Measurements from ENCODE around the gene ICA1.

The ICA1 gene

DNA sequence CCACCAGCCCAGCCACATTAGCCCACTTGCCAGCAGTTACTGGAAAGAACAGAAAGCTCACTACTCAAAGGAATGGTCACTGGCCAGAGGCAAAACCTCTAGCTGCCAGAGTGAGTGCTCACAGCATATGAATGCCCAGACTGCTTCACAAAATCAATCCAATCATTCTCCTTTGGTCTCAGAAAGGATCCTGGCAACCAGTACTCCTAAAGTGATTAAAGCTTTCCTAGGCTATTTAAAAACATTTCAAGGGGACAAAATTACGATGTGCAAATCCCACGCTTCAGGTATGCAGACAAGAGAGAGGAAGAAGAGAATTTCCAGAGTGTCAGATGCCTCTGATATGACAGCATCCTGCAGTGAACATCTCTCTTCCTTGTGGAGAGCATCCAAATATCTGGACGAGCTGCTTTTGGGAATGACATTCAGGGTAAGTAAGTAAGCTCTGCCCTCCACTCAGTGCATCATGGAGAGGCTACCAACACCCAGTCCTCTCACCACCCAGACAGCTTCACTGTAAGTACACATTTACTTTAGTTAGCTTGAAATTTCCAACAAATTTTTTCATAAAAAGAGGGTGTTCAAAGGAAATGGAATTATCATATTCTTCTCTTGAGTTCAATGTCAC lies 25.1 kb downstream of the ICA1 start:
- H3K4me3 ChIP-seq (ENCODE audit: low read length) = no peak overlapping the region
- no peak for DNase-seq (ENCODE audit: low read depth)
- TF ChIP-seq, protein P1, sequence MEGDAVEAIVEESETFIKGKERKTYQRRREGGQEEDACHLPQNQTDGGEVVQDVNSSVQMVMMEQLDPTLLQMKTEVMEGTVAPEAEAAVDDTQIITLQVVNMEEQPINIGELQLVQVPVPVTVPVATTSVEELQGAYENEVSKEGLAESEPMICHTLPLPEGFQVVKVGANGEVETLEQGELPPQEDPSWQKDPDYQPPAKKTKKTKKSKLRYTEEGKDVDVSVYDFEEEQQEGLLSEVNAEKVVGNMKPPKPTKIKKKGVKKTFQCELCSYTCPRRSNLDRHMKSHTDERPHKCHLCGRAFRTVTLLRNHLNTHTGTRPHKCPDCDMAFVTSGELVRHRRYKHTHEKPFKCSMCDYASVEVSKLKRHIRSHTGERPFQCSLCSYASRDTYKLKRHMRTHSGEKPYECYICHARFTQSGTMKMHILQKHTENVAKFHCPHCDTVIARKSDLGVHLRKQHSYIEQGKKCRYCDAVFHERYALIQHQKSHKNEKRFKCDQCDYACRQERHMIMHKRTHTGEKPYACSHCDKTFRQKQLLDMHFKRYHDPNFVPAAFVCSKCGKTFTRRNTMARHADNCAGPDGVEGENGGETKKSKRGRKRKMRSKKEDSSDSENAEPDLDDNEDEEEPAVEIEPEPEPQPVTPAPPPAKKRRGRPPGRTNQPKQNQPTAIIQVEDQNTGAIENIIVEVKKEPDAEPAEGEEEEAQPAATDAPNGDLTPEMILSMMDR (IDR thresholded peaks at IDR 0.05; ENCODE audit: insufficient read depth, low read depth, low read length, missing control alignments) = no peak

DNA sequence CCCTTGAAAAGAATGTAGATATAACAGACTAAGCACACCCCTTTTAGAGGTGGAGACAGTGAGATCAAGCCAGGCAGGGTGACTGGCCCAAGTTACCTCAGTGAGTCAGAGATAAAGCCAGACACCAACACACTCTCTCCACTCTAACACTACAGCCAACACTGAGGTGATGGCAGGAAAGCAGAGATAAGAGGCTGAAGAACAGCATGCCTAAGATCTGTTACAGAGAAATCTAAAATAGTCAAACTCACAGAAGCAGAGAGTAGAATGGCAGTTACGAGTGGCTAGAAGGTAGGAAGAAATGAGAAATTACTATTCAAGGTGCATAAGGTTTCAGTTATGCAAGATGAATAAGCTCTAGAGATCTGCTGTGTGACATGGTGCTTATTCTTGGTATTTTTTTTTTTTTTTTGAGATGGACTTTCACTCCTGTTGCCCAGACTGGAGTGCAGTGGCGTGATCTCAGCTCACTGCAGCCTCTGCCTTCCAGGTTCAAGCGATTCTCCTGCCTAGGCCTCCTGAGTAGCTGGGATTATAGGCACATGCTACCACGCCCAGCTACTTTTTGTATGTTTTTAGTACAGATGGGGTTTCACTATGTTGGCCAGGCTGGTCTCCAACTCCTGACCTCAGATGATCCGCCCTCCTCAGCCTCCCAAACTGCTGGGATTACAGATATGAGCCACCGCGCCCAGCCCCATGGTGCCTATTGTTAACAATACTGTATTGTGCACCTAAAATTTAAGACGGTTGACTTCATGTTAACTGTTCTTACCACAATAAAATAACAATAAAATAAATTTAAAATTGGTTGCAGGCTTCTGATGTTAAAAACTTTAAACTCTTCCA lies 28.7 kb downstream of the ICA1 start:
- H3K4me3 ChIP-seq (ENCODE audit: low read length) = no peak overlapping the region
- TF ChIP-seq, protein P1 (IDR thresholded peaks at IDR 0.05; ENCODE audit: insufficient read depth, low read depth, low read length, missing control alignments) = no peak
- peak; percentile 28 for DNase-seq (ENCODE audit: low read depth)

DNA sequence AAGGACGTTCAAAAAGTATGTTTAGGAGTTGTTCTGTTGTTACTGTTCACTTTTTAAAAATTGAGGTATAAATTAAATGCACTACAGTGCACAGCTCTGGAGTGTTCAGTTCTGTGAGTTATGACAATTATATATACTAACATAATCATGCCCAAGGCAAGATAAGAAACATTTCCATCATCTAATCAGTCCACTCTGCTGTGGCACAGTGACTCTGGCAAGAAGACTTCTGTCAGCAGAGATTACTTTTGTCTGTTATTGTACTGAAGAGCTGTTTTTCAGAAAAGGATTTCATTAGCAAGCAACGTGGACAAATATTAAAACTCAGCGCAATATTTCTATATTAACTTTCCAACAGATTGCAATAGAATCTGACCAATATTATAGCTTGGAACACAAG lies 32.0 kb downstream of the ICA1 start:
- DNase-seq (ENCODE audit: low read depth) = no peak
- no peak overlapping the region for H3K4me3 ChIP-seq (ENCODE audit: low read length)
- TF ChIP-seq, protein P1 (IDR thresholded peaks at IDR 0.05; ENCODE audit: insufficient read depth, low read depth, low read length, missing control alignments) = no peak

DNA sequence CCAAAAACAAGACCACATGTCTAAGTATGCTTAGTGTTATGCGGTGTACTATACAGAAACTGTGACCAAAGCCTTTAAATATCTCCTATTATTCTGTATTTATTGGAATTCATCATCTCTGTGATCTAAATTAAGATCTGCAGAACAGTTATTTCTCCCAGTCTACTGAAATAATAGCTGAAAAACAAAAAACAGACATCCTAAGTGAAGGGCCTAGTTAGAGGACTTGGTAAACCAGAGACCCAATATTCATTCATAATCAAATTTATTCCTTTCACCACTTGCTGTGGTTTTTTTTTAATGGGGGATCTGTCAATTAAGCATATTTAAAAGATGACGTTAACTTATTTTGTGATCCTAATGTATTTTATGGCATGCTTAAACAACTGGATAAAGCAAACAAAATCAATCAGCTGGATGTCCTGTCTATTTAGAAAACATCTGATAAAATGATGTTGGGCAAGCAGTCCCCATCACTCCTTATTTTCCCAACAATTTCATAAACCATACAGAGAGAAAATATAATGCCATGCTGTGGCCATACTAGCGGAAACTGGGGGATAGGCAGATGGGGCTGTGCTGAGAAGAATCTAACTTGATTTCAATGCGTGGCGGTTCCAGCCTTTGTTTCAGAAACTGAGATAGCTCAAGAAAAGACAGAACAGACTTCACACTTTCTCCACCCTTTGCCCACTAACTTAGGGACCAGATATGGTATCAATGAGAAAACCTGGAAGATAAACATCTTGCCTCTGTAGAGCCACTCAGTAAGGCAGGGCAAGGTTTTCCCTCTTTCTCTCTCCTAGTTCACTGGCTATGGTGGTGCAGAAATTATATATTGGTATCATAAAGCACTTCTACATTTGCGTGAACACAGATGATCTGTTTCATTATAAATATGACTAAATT lies 32.9 kb downstream of the ICA1 start:
- no peak for DNase-seq (ENCODE audit: low read depth)
- H3K4me3 ChIP-seq (ENCODE audit: low read length) = no peak overlapping the region
- TF ChIP-seq, protein P1 (IDR thresholded peaks at IDR 0.05; ENCODE audit: insufficient read depth, low read depth, low read length, missing control alignments) = no peak

DNA sequence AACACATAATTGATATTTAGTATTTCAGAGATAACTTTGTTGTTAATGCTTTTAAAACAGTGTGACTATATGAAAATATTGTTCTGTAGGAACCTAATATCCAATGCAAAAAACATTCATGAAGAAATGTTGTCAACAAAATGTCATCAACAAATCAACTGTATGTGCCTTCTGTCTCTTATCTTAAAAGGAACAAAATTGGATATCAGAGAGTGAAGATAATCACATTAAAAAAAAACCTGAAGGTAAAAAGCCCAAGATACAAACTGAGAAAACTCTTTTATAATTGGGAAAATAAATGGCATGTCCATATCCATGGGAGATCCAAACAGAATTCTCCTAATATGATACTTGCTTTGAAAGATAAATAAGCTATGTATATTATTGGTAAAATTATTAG lies 33.9 kb downstream of the ICA1 start:
- DNase-seq (ENCODE audit: low read depth) = no peak
- H3K4me3 ChIP-seq (ENCODE audit: low read length) = no peak overlapping the region
- TF ChIP-seq, protein P1 (IDR thresholded peaks at IDR 0.05; ENCODE audit: insufficient read depth, low read depth, low read length, missing control alignments) = no peak

DNA sequence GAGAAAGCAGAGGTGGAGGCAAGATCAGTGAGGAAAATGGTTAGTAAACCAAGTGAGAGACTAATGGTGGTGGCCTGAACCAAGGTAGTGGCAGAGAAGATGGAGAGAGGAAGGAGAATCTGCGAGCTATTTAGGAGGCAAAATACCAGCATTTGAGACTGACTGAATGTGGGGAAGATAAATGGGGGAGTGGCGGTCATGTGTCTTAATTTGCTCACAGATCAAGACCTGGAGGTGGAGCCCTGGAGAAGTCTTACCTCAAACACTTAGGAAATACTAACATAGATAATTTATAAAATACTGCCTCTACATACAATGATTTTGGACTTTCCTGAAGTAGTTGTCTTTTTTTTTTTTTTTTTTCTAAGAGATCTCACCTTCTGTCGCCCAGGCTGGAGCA lies 34.7 kb downstream of the ICA1 start:
- TF ChIP-seq, protein P1 (IDR thresholded peaks at IDR 0.05; ENCODE audit: insufficient read depth, low read depth, low read length, missing control alignments) = no peak
- H3K4me3 ChIP-seq (ENCODE audit: low read length) = no peak overlapping the region
- DNase-seq (ENCODE audit: low read depth) = no peak

All from epithelial cell of esophagus (primary cell).